Tibial nerve (tissue), 4 donors: Measurements from ENCODE around the gene TIGD6. TPM values are rescaled to one million over a fixed set of nuclear protein-coding genes. Genes with fewer than 3 reads are reported as not detected.

ENCODE experiments used
- DNase-seq, 2 donors: peaks; one replicate each; pipeline ENCODE4 v3.0.0-alpha.2; 2019; ENCODE audit warnings: low spot score in 2 of 2
- H3K27ac ChIP-seq, 4 donors: fragments of 200-600 bp; sonication (generic) in 3 of 4; one replicate each; pipeline ENCODE4 v1.5.1; 2017 to 2019; ENCODE audit warnings: mild to moderate bottlenecking in 1 of 4
- H3K27me3 ChIP-seq, 2 donors: fragments of 200-600 bp; sonication (generic) in 1 of 2; one replicate each; pipeline versions ENCODE4 v1.5.1 to v1.6.0; 2017 to 2019
- H3K36me3 ChIP-seq, 3 donors: fragments of 200-600 bp; sonication (generic); one replicate each; pipeline ENCODE4 v1.5.1; 2018 to 2019
- H3K4me1 ChIP-seq, 4 donors: fragments of 200-600 bp; sonication (generic) in 3 of 4; one replicate each; pipeline ENCODE4 v1.5.1; 2017 to 2019
- H3K4me3 ChIP-seq, 4 donors: fragments of 200-600 bp; sonication (generic) in 3 of 4; one replicate each; pipeline ENCODE4 v1.5.1; 2017 to 2019; ENCODE audit warnings: mild to moderate bottlenecking in 1 of 4, moderate library complexity in 1 of 4
- H3K9me3 ChIP-seq, 4 donors: fragments of 200-600 bp; sonication (generic) in 3 of 4; one replicate each; pipeline ENCODE4 v1.5.1; 2017 to 2019
- EP300 ChIP-seq, 2 donors: sonication (generic); formaldehyde crosslinking; IDR thresholded peaks; one replicate each; pipeline ENCODE4 v1.6.1; 2017; ENCODE audit warnings: antibody characterized with exemption in 2 of 2, mild to moderate bottlenecking in 1 of 2
- POLR2A ChIP-seq, 2 donors: fragments of 450-650 bp; IDR thresholded peaks; one replicate each; pipeline ENCODE4 v1.6.1; 2017; ENCODE audit warnings: antibody characterized with exemption in 2 of 2, mild to moderate bottlenecking in 2 of 2, moderate library complexity in 2 of 2
- WGBS, 2 donors: methylation state at CpG; one replicate each; pipeline ENCODE4 v1.1.5; 2018; 5-methylcytosine and 5-hydroxymethylcytosine counted together
- total RNA-seq, 4 donors: library from RNA; depleted of rRNA; stranded (reverse); fragments of >200 nt; gene quantifications; one replicate each; pipeline ENCODE4 v1.1.0, GENCODE V29; 2016
- TF ChIP-seq, protein P1 (sequence below), 5 experiments: fragments of 200-600 bp in 3 of 5; fragments of 450-650 bp in 2 of 5; sonication (generic) in 3 of 5; IDR thresholded peaks; one replicate each; pipeline ENCODE4 v1.5.1; 2016 to 2019; ENCODE audit warnings: antibody characterized with exemption in 5 of 5, mild to moderate bottlenecking in 3 of 5, moderate library complexity in 2 of 5

Gene TIGD6
- total RNA-seq, 4 donors from 2014 or later = 6.7 to 14.4 (median 8.1) TPM

DNA sequence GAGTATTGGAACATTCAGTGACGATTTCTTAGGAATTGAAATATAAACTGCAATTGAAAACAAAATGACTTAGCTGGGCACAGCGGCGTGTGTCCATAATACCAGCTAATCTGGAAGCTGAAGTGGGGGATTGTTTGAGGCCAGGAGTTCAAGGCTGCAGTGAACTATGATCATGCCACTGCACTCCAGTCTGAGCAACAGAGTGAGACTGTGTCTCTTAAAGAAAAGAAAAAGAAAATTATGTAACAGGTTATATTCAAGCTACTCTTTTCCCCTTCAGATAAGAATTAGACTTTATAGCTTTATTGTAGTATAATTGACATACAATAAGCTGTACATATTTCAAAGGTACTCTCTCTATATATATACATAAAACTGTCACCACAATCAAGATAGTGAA lies 33.5 kb downstream of the TIGD6 start:
- no peaks in the 10 kb centered on the region for H3K27me3 ChIP-seq
- no peak overlapping the region for H3K27ac ChIP-seq
- no peaks in the 10 kb centered on the region for H3K9me3 ChIP-seq
- WGBS, 2 donors = 42 to 51% methylated on average over 3 of the region's 3 CpGs
- TF ChIP-seq, protein P1, sequence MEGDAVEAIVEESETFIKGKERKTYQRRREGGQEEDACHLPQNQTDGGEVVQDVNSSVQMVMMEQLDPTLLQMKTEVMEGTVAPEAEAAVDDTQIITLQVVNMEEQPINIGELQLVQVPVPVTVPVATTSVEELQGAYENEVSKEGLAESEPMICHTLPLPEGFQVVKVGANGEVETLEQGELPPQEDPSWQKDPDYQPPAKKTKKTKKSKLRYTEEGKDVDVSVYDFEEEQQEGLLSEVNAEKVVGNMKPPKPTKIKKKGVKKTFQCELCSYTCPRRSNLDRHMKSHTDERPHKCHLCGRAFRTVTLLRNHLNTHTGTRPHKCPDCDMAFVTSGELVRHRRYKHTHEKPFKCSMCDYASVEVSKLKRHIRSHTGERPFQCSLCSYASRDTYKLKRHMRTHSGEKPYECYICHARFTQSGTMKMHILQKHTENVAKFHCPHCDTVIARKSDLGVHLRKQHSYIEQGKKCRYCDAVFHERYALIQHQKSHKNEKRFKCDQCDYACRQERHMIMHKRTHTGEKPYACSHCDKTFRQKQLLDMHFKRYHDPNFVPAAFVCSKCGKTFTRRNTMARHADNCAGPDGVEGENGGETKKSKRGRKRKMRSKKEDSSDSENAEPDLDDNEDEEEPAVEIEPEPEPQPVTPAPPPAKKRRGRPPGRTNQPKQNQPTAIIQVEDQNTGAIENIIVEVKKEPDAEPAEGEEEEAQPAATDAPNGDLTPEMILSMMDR (IDR thresholded peaks at IDR 0.05) = no peak
- no peak for TF ChIP-seq EP300 (IDR thresholded peaks at IDR 0.05)
- no peak for TF ChIP-seq POLR2A (IDR thresholded peaks at IDR 0.05)
- peaks cover 0 to 7% (median 0%) of the 10 kb centered on the region in 4 donors for H3K4me1 ChIP-seq
- H3K4me3 ChIP-seq = no peak overlapping the region
- H3K36me3 ChIP-seq = peaks cover 0 to 9% (median 0%) of the 10 kb centered on the region in 3 donors
- no peak for DNase-seq

DNA sequence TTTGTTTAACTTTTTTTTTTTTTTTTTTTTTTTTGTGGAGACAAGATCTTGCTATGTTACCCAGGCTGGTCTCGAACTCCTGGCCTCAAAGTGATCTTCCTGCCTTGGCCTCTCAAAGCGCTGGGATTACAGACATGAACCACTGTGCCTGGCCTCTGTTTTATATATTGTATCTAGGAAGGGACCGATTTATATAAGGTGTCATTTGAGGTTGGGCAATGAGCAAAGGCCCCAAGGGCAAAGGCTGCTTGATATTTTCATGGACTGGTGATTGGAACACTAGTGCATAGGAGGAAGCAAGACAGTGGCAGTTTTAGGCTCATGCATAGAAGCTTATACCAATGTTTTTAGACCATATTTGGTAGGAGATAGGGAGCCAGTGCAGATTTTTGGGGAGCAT lies 36.7 kb downstream of the TIGD6 start:
- Histone ChIP-seq H3K27ac (no peak overlapping the region), H3K4me3 (no peak overlapping the region), H3K9me3 (no peaks in the 10 kb centered on the region), H3K27me3 (no peaks in the 10 kb centered on the region), H3K4me1 (peaks cover 0 to 29% (median 10%) of the 10 kb centered on the region in 4 donors), H3K36me3 (no peaks in the 10 kb centered on the region)
- no peak for DNase-seq
- TF ChIP-seq, protein P1 (IDR thresholded peaks at IDR 0.05) = no peak
- TF ChIP-seq POLR2A (IDR thresholded peaks at IDR 0.05) (no peak), EP300 (IDR thresholded peaks at IDR 0.05) (no peak)
- WGBS, 2 donors = 84 to 98% methylated on average over 3 of the region's 3 CpGs

DNA sequence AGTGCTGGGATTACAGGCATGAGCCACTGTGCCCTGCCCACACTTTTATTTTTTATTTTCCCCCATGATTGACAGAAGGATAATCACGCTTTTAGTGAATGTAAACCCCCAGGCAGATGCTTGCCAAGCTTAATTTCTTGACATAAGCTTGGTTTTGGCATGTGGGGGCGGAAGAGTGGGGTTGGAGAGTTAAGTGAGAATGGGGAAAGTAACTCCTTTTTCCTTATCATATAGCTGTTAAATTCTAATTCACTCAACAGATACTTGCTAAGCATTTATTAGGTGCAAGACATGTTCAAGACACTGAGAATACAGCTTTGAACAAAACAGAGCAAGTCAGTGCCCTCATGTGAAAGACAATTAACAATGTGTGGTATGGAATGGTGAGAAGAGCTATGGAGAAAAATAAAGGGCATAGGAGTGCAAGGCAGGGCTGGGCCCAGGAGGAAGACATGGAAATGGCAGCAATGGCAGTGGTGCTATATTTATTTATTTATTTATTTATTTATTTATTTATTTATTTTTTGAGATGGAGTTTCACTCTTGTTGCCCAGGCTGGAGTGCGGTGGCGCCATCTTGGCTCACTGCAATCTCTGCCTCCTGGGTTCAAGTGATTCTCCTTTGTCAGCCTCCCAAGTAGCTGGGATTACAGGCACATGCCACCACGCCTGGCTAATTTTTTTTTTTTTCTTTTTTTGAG lies 37.7 kb downstream of the TIGD6 start:
- no peaks in the 10 kb centered on the region for H3K9me3 ChIP-seq
- H3K4me3 ChIP-seq = no peak overlapping the region
- no peak for DNase-seq
- WGBS, 2 donors = 90 to 93% methylated on average over 5 of the region's 5 CpGs
- no peaks in the 10 kb centered on the region for H3K27me3 ChIP-seq
- peaks cover 0 to 29% (median 10%) of the 10 kb centered on the region in 4 donors for H3K4me1 ChIP-seq
- TF ChIP-seq EP300 (IDR thresholded peaks at IDR 0.05) (no peak), POLR2A (IDR thresholded peaks at IDR 0.05) (no peak)
- TF ChIP-seq, protein P1 (IDR thresholded peaks at IDR 0.05) = no peak
- H3K36me3 ChIP-seq = no peaks in the 10 kb centered on the region
- no peak overlapping the region for H3K27ac ChIP-seq

DNA sequence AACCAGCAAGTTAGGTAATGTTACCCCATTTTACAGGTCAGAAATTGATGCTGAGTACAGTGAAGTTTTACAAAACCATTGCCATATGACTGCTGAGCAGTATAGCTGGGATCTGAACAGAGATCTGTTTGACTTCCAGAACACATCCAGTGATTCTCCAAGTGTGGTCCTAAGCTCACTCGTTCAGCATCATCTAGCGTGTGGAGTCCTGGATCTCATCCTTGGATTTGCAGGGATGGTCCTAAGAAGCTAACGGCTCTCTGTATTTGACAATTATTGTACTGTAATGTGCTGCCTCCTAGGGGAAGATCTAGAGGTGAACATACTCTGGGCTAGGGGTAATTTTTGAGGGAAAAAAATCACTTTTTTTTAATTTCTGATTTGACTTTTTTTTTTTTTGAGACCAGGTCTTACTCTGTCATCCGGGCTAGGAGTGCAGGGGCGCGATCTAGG lies 38.5 kb downstream of the TIGD6 start:
- H3K27me3 ChIP-seq = no peaks in the 10 kb centered on the region
- WGBS, 2 donors = 48 to 53% methylated on average over 6 of the region's 6 CpGs
- H3K4me3 ChIP-seq = no peak overlapping the region
- H3K9me3 ChIP-seq = no peaks in the 10 kb centered on the region
- no peak overlapping the region for H3K27ac ChIP-seq
- TF ChIP-seq, protein P1 (IDR thresholded peaks at IDR 0.05) = peak in 4 of 5 experiments; percentile 16 to 38 (median 28)
- TF ChIP-seq EP300 (IDR thresholded peaks at IDR 0.05) = no peak
- H3K36me3 ChIP-seq = no peaks in the 10 kb centered on the region
- DNase-seq = no peak
- peaks cover 0 to 29% (median 10%) of the 10 kb centered on the region in 4 donors for H3K4me1 ChIP-seq

- TF ChIP-seq POLR2A (IDR thresholded peaks at IDR 0.05) = no peak
- TF ChIP-seq, protein P1 (IDR thresholded peaks at IDR 0.05) = no peak
- no peak for TF ChIP-seq EP300 (IDR thresholded peaks at IDR 0.05)
- Histone ChIP-seq H3K36me3 (no peaks in the 10 kb centered on the region), H3K4me3 (peak overlapping the region; percentile 76 to 89 (median 88)), H3K27ac (peak overlapping the region; percentile 80 to 94 (median 88)), H3K4me1 (peaks cover 0 to 29% (median 10%) of the 10 kb centered on the region in 4 donors), H3K9me3 (no peaks in the 10 kb centered on the region), H3K27me3 (no peaks in the 10 kb centered on the region)
- 14 to 21% methylated on average over 13 to 23 of the region's 23 CpGs for WGBS, 2 donors
- no peak for DNase-seq
These were observed 39.2 kb downstream of the TIGD6 start for GRCh38 chr5:149961186-149961685.
